A673 (cell line): ENCODE data around the gene ROR1. TPM values are rescaled to one million over a fixed set of nuclear protein-coding genes. Genes with fewer than 3 reads are reported as not detected.

ENCODE experiments used
- BruUV-seq: library from RNA; stranded (reverse); fragments of 400-500 nt; replicated peaks from 2 replicates; lab custom pipeline; 2021; lab: Mats Ljungman, UMichigan
- CTCF ChIA-PET: fragments of 300-600 bp; sonication (Branson Sonifier 250); formaldehyde crosslinking; loops from one replicate; lab custom pipeline; 2022; ENCODE audit warnings: antibody characterized with exemption; lab: Charles Lee
- POLR2A ChIA-PET: fragments of 300-600 bp; sonication (Branson Sonifier 250); formaldehyde crosslinking; loops from one replicate; lab custom pipeline; 2022; ENCODE audit warnings: antibody characterized with exemption; ENCODE audit not compliant: low non-redundant PET; lab: Charles Lee
- DNase-seq: peaks from one replicate; pipeline ENCODE4 v3.0.0-alpha.2; 2015; ENCODE audit warnings: low spot score
- H3K27ac ChIP-seq: fragments of 200-600 bp; sonication (generic); 2 replicates; pipeline ENCODE4 v1.5.1; 2016; ENCODE audit warnings: mixed run types, low read depth, mild to moderate bottlenecking, mixed read lengths, antibody characterized with exemption, low read length; ENCODE audit not compliant: poor library complexity, severe bottlenecking
- H3K27me3 ChIP-seq: fragments of 200-600 bp; sonication (generic); replicated peaks from 2 replicates; pipeline ENCODE4 v1.6.1; 2017; ENCODE audit warnings: mixed run types, low read depth, mild to moderate bottlenecking, mixed read lengths, antibody characterized with exemption, low read length; ENCODE audit not compliant: insufficient read depth, poor library complexity
- H3K36me3 ChIP-seq: fragments of 200-600 bp; sonication (generic); 2 replicates; pipeline ENCODE4 v1.6.1; 2016; ENCODE audit warnings: mixed run types, mild to moderate bottlenecking, mixed read lengths, antibody characterized with exemption, low read length; ENCODE audit not compliant: insufficient read depth, poor library complexity, severe bottlenecking
- H3K4me1 ChIP-seq: fragments of 200-600 bp; sonication (generic); 2 replicates; pipeline ENCODE4 v1.6.1; 2017; ENCODE audit warnings: mixed run types, mild to moderate bottlenecking, mixed read lengths, antibody characterized with exemption, low read length; ENCODE audit not compliant: insufficient read depth, poor library complexity, severe bottlenecking
- H3K4me3 ChIP-seq: fragments of 200-600 bp; sonication (generic); 2 replicates; pipeline ENCODE4 v1.5.1; 2016; ENCODE audit warnings: low read depth, mixed run types, mild to moderate bottlenecking, mixed read lengths, low read length; ENCODE audit not compliant: poor library complexity, severe bottlenecking
- H3K9me3 ChIP-seq: fragments of 200-600 bp; sonication (generic); 2 replicates; pipeline ENCODE4 v1.6.1; 2016; ENCODE audit warnings: mixed run types, low read depth, mild to moderate bottlenecking, mixed read lengths, antibody characterized with exemption, low read length; ENCODE audit not compliant: poor library complexity, severe bottlenecking
- CTCF ChIP-seq: fragments of 300-800, 200-600 bp; sonication (generic); conservative IDR thresholded peaks from 2 replicates; pipeline ENCODE4 v1.5.1; 2017; ENCODE audit warnings: low read depth, mild to moderate bottlenecking, antibody characterized with exemption, low read length, moderate library complexity, mixed read lengths
- EZH2 ChIP-seq: fragments of 200-600 bp; sonication (generic); IDR thresholded peaks from 2 replicates; pipeline ENCODE4 v1.6.1; 2017; ENCODE audit warnings: borderline replicate concordance, low read depth, mild to moderate bottlenecking, mixed read lengths, antibody characterized with exemption, low read length; ENCODE audit not compliant: poor library complexity, severe bottlenecking
- intact Hi-C: fragments of 100-400 bp; cut with micrococcal nuclease; formaldehyde crosslinking; loops from one replicate; pipeline ENCODE4 v1.10.0; 2022; ENCODE audit not compliant: unreplicated experiment
- total RNA-seq: library from RNA; stranded (reverse); gene quantifications from 2 replicates; pipeline ENCODE4 v1.2.3, GENCODE V29; 2021

ROR1 gene
- total RNA-seq, 1 experiment from 2014 or later: 7.4 TPM

GRCh38 chr1:64186898-64187280, 413.1 kb downstream of the ROR1 start:
- H3K4me1 ChIP-seq: peaks cover 9% of the 10 kb centered on the region
- H3K36me3 ChIP-seq: no peaks in the 10 kb centered on the region
- TF ChIP-seq EZH2: no peak
- no peak for TF ChIP-seq CTCF
- intact Hi-C loops: no loop called here
- no peak for DNase-seq
- H3K27me3 ChIP-seq: no peaks in the 10 kb centered on the region
- no peak overlapping the region for H3K27ac ChIP-seq
- BruUV-seq: no TSS peak
- no peak overlapping the region for H3K4me3 ChIP-seq
- ChIA-PET CTCF (no interaction called here), POLR2A (interaction anchor here (0.6 kb wide), 1 partner anchor 315 kb away, joined by 4 read pairs; no protein-coding TSS in a partner anchor)
- no peaks in the 10 kb centered on the region for H3K9me3 ChIP-seq

GRCh38 chr1:64187646-64188045, 413.8 kb downstream of the ROR1 start:
- CTCF ChIA-PET: no interaction called here
- BruUV-seq: no TSS peak

GRCh38 chr1:64192290-64192689, 418.5 kb downstream of the ROR1 start:
- DNase-seq: no peak
- no TSS peak for BruUV-seq
- Histone ChIP-seq H3K27me3 (no peaks in the 10 kb centered on the region), H3K4me3 (no peak overlapping the region), H3K36me3 (no peaks in the 10 kb centered on the region), H3K9me3 (no peaks in the 10 kb centered on the region), H3K4me1 (no peaks in the 10 kb centered on the region), H3K27ac (no peak overlapping the region)
- intact Hi-C loops: no loop called here
- TF ChIP-seq EZH2: no peak
- no peak for TF ChIP-seq CTCF
- POLR2A ChIA-PET: no interaction called here
- CTCF ChIA-PET: no interaction called here

More at GRCh38 chr1:64187646-64188045, 413.8 kb downstream of the ROR1 start:
- no peak overlapping the region for H3K27ac ChIP-seq
- no peaks in the 10 kb centered on the region for H3K36me3 ChIP-seq
- H3K9me3 ChIP-seq: no peaks in the 10 kb centered on the region
- peaks cover 9% of the 10 kb centered on the region for H3K4me1 ChIP-seq
- TF ChIP-seq CTCF (no peak), EZH2 (no peak)
- no peaks in the 10 kb centered on the region for H3K27me3 ChIP-seq
- intact Hi-C loops: no loop called here
- POLR2A ChIA-PET: no interaction called here
- H3K4me3 ChIP-seq: no peak overlapping the region
- no peak for DNase-seq
